Neuronal stem cell (in vitro differentiated cells): ENCODE measurements around the gene BRIP1.

Source experiments
- DNase-seq: peaks from one replicate; pipeline ENCODE4 v3.0.0-alpha.2; 2013; ENCODE audit warnings: low spot score
- H2AFZ ChIP-seq: one replicate; pipeline ENCODE4 v1.6.1; 2013; ENCODE audit warnings: mild to moderate bottlenecking, low read length, inconsistent platforms
- H2AK5ac ChIP-seq: 2 replicates; pipeline ENCODE4 v1.6.1; 2013; ENCODE audit warnings: low read depth, mild to moderate bottlenecking, inconsistent platforms, low read length, moderate library complexity, mixed read lengths
- H2BK120ac ChIP-seq: 2 replicates; pipeline ENCODE4 v1.6.1; 2013; ENCODE audit warnings: low read depth, mild to moderate bottlenecking, inconsistent platforms, low read length, moderate library complexity, mixed read lengths
- H2BK12ac ChIP-seq: one replicate; pipeline ENCODE4 v1.6.1; 2013; ENCODE audit warnings: low read length, inconsistent platforms
- H2BK15ac ChIP-seq: 2 replicates; pipeline ENCODE4 v1.6.1; 2013; ENCODE audit warnings: mild to moderate bottlenecking, low read length, inconsistent platforms, mixed read lengths
- H2BK5ac ChIP-seq: one replicate; pipeline ENCODE4 v1.6.1; 2013; ENCODE audit warnings: inconsistent platforms, mild to moderate bottlenecking, low read length, moderate library complexity
- H3K14ac ChIP-seq: one replicate; pipeline ENCODE4 v1.6.1; 2013; ENCODE audit warnings: low read length, inconsistent platforms
- H3K18ac ChIP-seq: 2 replicates; pipeline ENCODE4 v1.6.1; 2013; ENCODE audit warnings: low read length, inconsistent platforms
- H3K23ac ChIP-seq: 2 replicates; pipeline ENCODE4 v1.6.1; 2013; ENCODE audit warnings: low read depth, mild to moderate bottlenecking, mixed read lengths, low read length, inconsistent platforms; ENCODE audit not compliant: poor library complexity
- H3K27ac ChIP-seq: replicated peaks from 3 replicates; pipeline ENCODE4 v1.5.1; 2013; ENCODE audit warnings: low read length, inconsistent platforms
- H3K27me3 ChIP-seq, 3 experiments: 2 replicates each; pipeline ENCODE4 v1.6.1; 2013; ENCODE audit warnings: low read length in 3 of 3, mild to moderate bottlenecking in 2 of 3, inconsistent platforms in 1 of 3, low read depth in 1 of 3, mixed read lengths in 1 of 3, moderate library complexity in 1 of 3; ENCODE audit not compliant: control insufficient read depth in 3 of 3, insufficient read depth in 3 of 3
- H3K36me3 ChIP-seq, 2 donors: replicated peaks in 1 of 2; 2 replicates each; pipeline ENCODE4 v1.6.1; 2013; ENCODE audit warnings: low read length in 2 of 2; ENCODE audit not compliant: control insufficient read depth in 2 of 2, insufficient read depth in 2 of 2
- H3K4ac ChIP-seq: 2 replicates; pipeline ENCODE4 v1.6.1; 2013; ENCODE audit warnings: inconsistent platforms, mild to moderate bottlenecking, low read length, moderate library complexity
- H3K4me1 ChIP-seq, 2 donors: 1 replicate in 1 of 2; 2 replicates in 1 of 2; pipeline ENCODE4 v1.6.1; 2013; ENCODE audit warnings: low read length in 2 of 2, low read depth in 1 of 2; ENCODE audit not compliant: control insufficient read depth in 2 of 2, insufficient read depth in 1 of 2
- H3K4me2 ChIP-seq: one replicate; pipeline ENCODE4 v1.6.1; 2013; ENCODE audit warnings: mild to moderate bottlenecking, low read length, inconsistent platforms; ENCODE audit not compliant: insufficient read depth, poor library complexity, severe bottlenecking
- H3K4me3 ChIP-seq, 2 donors: 2 replicates each; pipeline ENCODE4 v1.5.1; 2013; ENCODE audit warnings: low read length in 2 of 2, mild to moderate bottlenecking in 2 of 2, inconsistent platforms in 1 of 2, moderate library complexity in 1 of 2
- H3K79me1 ChIP-seq: one replicate; pipeline ENCODE4 v1.6.1; 2013; ENCODE audit warnings: low read depth, mild to moderate bottlenecking, inconsistent platforms, low read length, moderate library complexity
- H3K9ac ChIP-seq: one replicate; pipeline ENCODE4 v1.6.1; 2013; ENCODE audit warnings: mild to moderate bottlenecking, low read depth, low read length, inconsistent platforms; ENCODE audit not compliant: poor library complexity
- H3K9me3 ChIP-seq, 2 donors: replicated peaks in 1 of 2; 2 replicates each; pipeline versions ENCODE3 to v1.6.1; 2013; ENCODE audit warnings: low read length in 2 of 2, mild to moderate bottlenecking in 2 of 2, inconsistent platforms in 1 of 2, low read depth in 1 of 2, mixed read lengths in 1 of 2, moderate library complexity in 1 of 2; ENCODE audit not compliant: control insufficient read depth in 2 of 2, insufficient read depth in 1 of 2
- H4K8ac ChIP-seq: one replicate; pipeline ENCODE4 v1.6.1; 2013; ENCODE audit warnings: low read depth, mild to moderate bottlenecking, inconsistent platforms, low read length, moderate library complexity
- H4K91ac ChIP-seq: one replicate; pipeline ENCODE4 v1.6.1; 2013; ENCODE audit warnings: low read length, low read depth, mild to moderate bottlenecking, inconsistent platforms; ENCODE audit not compliant: poor library complexity
- WGBS, 2 donors: extraction: QIAGEN DNeasy Blood & Tissue Kit; methylation state at CpG; one replicate each; pipeline ENCODE4 v1.1.7; 2013; ENCODE audit warnings: missing lambda C conversion rate in 2 of 2, mixed read lengths in 1 of 2; ENCODE audit not compliant: insufficient read length in 2 of 2, insufficient replicate concordance in 1 of 2; ENCODE audit errors: extremely low coverage in 2 of 2; 5-methylcytosine and 5-hydroxymethylcytosine counted together

Gene BRIP1

GRCh38 chr17:61743766-61744165 is 119.6 kb downstream of the BRIP1 start:
- Histone ChIP-seq H3K4ac (no peak overlapping the region), H4K8ac (no peak overlapping the region)
- WGBS, 2 donors = no CpG with 5 or more reads among the region's 6 CpGs

GRCh38 chr17:61739002-61739401 is 124.3 kb downstream of the BRIP1 start:
- Histone ChIP-seq H3K18ac (no peak overlapping the region), H4K8ac (no peak overlapping the region), H3K4me1 (no peaks in the 10 kb centered on the region), H3K27me3 (no peaks in the 10 kb centered on the region), H2AK5ac (no peak overlapping the region), H3K27ac (no peak overlapping the region), H3K4me2 (no peak overlapping the region), H3K4ac (no peak overlapping the region), H4K91ac (no peak overlapping the region), H2BK12ac (no peak overlapping the region), H2BK120ac (no peak overlapping the region), H2AFZ (no peak overlapping the region), H3K14ac (no peak overlapping the region), H3K9me3 (peaks cover 7 to 35% of the 10 kb centered on the region in 2 donors), H2BK5ac (no peak overlapping the region), H3K4me3 (no peak overlapping the region), H3K23ac (no peak overlapping the region), H3K79me1 (no peaks in the 10 kb centered on the region), H3K9ac (no peak overlapping the region), H3K36me3 (peaks cover 11 to 85% of the 10 kb centered on the region in 2 donors), H2BK15ac (no peak overlapping the region)
- DNase-seq = no peak

More at GRCh38 chr17:61743766-61744165, 119.6 kb downstream of the BRIP1 start:
- Histone ChIP-seq H3K9ac (no peak overlapping the region), H2AFZ (no peak overlapping the region), H3K18ac (no peak overlapping the region), H2BK5ac (no peak overlapping the region), H2BK12ac (no peak overlapping the region), H3K4me1 (no peaks in the 10 kb centered on the region), H3K27ac (no peak overlapping the region), H4K91ac (no peak overlapping the region), H3K27me3 (no peaks in the 10 kb centered on the region), H3K9me3 (peaks cover 5 to 45% of the 10 kb centered on the region in 2 donors), H3K4me2 (no peak overlapping the region), H3K79me1 (peaks cover 3% of the 10 kb centered on the region), H2BK15ac (no peak overlapping the region), H2AK5ac (no peak overlapping the region), H3K14ac (no peak overlapping the region), H3K4me3 (no peak overlapping the region), H3K36me3 (peaks cover 14 to 80% of the 10 kb centered on the region in 2 donors), H3K23ac (no peak overlapping the region), H2BK120ac (no peak overlapping the region)
- no peak for DNase-seq

- Histone ChIP-seq H3K27me3 (no peaks in the 10 kb centered on the region), H4K91ac (no peak overlapping the region), H3K14ac (no peak overlapping the region), H3K4me2 (no peak overlapping the region), H3K4me1 (no peaks in the 10 kb centered on the region), H3K27ac (no peak overlapping the region), H3K79me1 (no peaks in the 10 kb centered on the region), H3K23ac (no peak overlapping the region), H3K9me3 (peaks cover 7 to 35% of the 10 kb centered on the region in 2 donors), H2AFZ (no peak overlapping the region), H4K8ac (no peak overlapping the region), H3K18ac (no peak overlapping the region), H3K4ac (no peak overlapping the region), H3K9ac (no peak overlapping the region), H2BK5ac (no peak overlapping the region), H2BK15ac (no peak overlapping the region), H3K4me3 (no peak overlapping the region), H3K36me3 (peaks cover 11 to 82% of the 10 kb centered on the region in 2 donors), H2BK12ac (no peak overlapping the region), H2AK5ac (no peak overlapping the region), H2BK120ac (no peak overlapping the region)
- DNase-seq = no peak
These were observed 125.1 kb downstream of the BRIP1 start for GRCh38 chr17:61738249-61738648.

- Histone ChIP-seq H3K27me3 (no peaks in the 10 kb centered on the region), H2BK15ac (no peak overlapping the region), H2BK120ac (no peak overlapping the region), H3K4me3 (no peak overlapping the region), H3K36me3 (peaks cover 11 to 82% of the 10 kb centered on the region in 2 donors), H3K23ac (no peak overlapping the region), H3K4ac (no peak overlapping the region), H3K27ac (no peak overlapping the region), H3K9ac (no peak overlapping the region), H3K4me2 (no peak overlapping the region), H4K8ac (no peak overlapping the region), H4K91ac (no peak overlapping the region), H2BK12ac (no peak overlapping the region), H3K18ac (no peak overlapping the region), H2BK5ac (no peak overlapping the region), H3K9me3 (peaks cover 7 to 33% of the 10 kb centered on the region in 2 donors), H3K4me1 (no peaks in the 10 kb centered on the region), H2AK5ac (no peak overlapping the region), H3K14ac (no peak overlapping the region), H2AFZ (no peak overlapping the region), H3K79me1 (no peaks in the 10 kb centered on the region)
- no peak for DNase-seq
- no CpG with 5 or more reads among the region's 4 CpGs for WGBS, 2 donors
These were observed 125.5 kb downstream of the BRIP1 start for GRCh38 chr17:61737820-61738219.
